Prostate gland (tissue), 2 donors: ENCODE measurements around the gene ROBO1. TPM values are rescaled to one million over a fixed set of nuclear protein-coding genes. Genes with fewer than 3 reads are reported as not detected.
"Not testable (repeated sequence)": the region's sequence is repeated elsewhere in the genome, so short reads cannot be mapped to it uniquely, and the experiment has no call there.

Experiments
- DNase-seq: peaks from one replicate; pipeline ENCODE4 v3.0.0-alpha.2; 2019; ENCODE audit warnings: low spot score
- H3K27ac ChIP-seq, 2 donors: fragments of 200-600 bp; sonication (generic); 2 replicates each; pipeline ENCODE4 v1.5.1; 2017 to 2019
- H3K27me3 ChIP-seq: fragments of 200-600 bp; sonication (generic); replicated peaks from 2 replicates; pipeline ENCODE4 v1.5.1; 2019; ENCODE audit not compliant: insufficient read depth
- H3K36me3 ChIP-seq, 2 donors: fragments of 200-600 bp; sonication (generic); 1 replicate in 1 of 2; 2 replicates in 1 of 2; pipeline versions ENCODE4 v1.5.1 to v1.8.1; 2017 to 2019
- H3K4me1 ChIP-seq: fragments of 200-600 bp; sonication (generic); replicated peaks from 2 replicates; pipeline ENCODE4 v1.5.1; 2019
- H3K4me3 ChIP-seq, 2 donors: fragments of 200-600 bp; sonication (generic); 2 replicates each; pipeline ENCODE4 v1.5.1; 2017 to 2019
- H3K9me3 ChIP-seq: fragments of 200-600 bp; sonication (generic); 2 replicates; pipeline ENCODE4 v1.5.1; 2017
- POLR2A ChIP-seq: fragments of 450-650 bp; IDR thresholded peaks from one replicate; pipeline ENCODE4 v1.6.1; 2016; ENCODE audit warnings: antibody characterized with exemption, mild to moderate bottlenecking
- POLR2AphosphoS5 ChIP-seq: sonication (generic); formaldehyde crosslinking; IDR thresholded peaks from one replicate; pipeline ENCODE4 v1.6.1; 2017; ENCODE audit warnings: antibody characterized with exemption
- WGBS: methylation state at CpG from one replicate; pipeline ENCODE4 v1.1.5; 2018; 5-methylcytosine and 5-hydroxymethylcytosine counted together
- intact Hi-C: fragments of 100-400 bp; cut with DNase I; formaldehyde crosslinking; loops from one replicate; pipeline ENCODE4 v1.14.2; 2022
- total RNA-seq, 2 donors: library from RNA; depleted of rRNA; stranded (reverse); fragments of >200 nt; gene quantifications; one replicate each; pipeline ENCODE4 v1.1.0, GENCODE V29; 2016
- TF ChIP-seq, protein P1 (sequence below), 4 experiments: fragments of 200-600 bp in 2 of 4; fragments of 450-650 bp in 2 of 4; sonication (generic) in 2 of 4; IDR thresholded peaks; 1 replicate in 3 of 4; 2 replicates in 1 of 4; pipeline ENCODE4 v1.5.1; 2016 to 2019; ENCODE audit warnings: antibody characterized with exemption in 4 of 4, mild to moderate bottlenecking in 2 of 4, moderate library complexity in 2 of 4

Gene ROBO1
- total RNA-seq, 2 donors from 2014 or later, result 37.6 to 50.8 TPM

DNA sequence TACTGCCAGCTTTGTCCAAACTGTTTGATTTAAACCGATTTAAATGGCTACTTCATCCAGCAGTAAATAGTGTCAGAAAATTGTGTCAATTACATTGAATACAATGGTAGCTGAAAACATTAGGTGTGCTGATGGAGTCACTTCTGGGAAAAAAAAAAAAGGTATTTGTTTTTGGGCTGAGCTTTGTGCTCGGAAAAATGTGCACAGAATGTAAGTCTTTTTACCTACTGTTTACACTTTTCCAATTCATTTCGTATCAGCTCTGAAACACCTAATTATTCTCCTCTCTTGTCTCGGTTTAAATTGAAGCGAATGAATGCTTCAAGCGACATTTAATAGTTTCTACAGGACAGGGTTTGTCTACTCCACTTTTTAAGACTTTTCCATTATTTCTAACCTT, 1078.4 kb downstream of the ROBO1 start:
- intact Hi-C loops, result no loop called here
- 67% methylated on average over 6 of the region's 6 CpGs for WGBS
- H3K27me3 ChIP-seq, result no peaks in the 10 kb centered on the region
- TF ChIP-seq, protein P1, sequence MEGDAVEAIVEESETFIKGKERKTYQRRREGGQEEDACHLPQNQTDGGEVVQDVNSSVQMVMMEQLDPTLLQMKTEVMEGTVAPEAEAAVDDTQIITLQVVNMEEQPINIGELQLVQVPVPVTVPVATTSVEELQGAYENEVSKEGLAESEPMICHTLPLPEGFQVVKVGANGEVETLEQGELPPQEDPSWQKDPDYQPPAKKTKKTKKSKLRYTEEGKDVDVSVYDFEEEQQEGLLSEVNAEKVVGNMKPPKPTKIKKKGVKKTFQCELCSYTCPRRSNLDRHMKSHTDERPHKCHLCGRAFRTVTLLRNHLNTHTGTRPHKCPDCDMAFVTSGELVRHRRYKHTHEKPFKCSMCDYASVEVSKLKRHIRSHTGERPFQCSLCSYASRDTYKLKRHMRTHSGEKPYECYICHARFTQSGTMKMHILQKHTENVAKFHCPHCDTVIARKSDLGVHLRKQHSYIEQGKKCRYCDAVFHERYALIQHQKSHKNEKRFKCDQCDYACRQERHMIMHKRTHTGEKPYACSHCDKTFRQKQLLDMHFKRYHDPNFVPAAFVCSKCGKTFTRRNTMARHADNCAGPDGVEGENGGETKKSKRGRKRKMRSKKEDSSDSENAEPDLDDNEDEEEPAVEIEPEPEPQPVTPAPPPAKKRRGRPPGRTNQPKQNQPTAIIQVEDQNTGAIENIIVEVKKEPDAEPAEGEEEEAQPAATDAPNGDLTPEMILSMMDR (IDR thresholded peaks at IDR 0.05), result no peak
- no peak for TF ChIP-seq POLR2AphosphoS5
- no peak for TF ChIP-seq POLR2A
- H3K4me1 ChIP-seq, result no peaks in the 10 kb centered on the region
- H3K36me3 ChIP-seq, result no peaks in the 10 kb centered on the region
- H3K27ac ChIP-seq, result no peak overlapping the region
- no peak overlapping the region for H3K4me3 ChIP-seq
- no peaks in the 10 kb centered on the region for H3K9me3 ChIP-seq
- no peak for DNase-seq

DNA sequence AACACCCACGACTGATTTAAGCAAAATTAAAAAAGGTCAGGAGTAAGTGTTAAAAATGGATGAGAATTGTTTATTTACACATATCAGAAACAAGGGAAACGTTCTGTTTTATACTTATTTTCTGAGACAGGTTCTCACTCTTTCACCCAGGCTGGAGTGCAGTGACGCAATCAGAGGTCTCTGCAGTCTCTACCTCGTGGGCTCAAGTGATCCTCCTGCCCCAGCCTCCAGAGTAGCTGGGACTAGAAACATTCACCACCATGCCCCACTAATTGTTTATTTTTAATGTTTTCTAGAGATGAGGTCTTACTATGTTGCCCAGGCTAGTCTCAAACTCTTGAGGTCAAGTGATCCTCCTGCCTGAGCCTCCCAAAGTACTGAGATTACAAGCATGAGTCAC, 1080.3 kb downstream of the ROBO1 start:
- no peaks in the 10 kb centered on the region for H3K9me3 ChIP-seq
- no peaks in the 10 kb centered on the region for H3K27me3 ChIP-seq
- H3K27ac ChIP-seq, result no peak overlapping the region
- H3K4me3 ChIP-seq, result no peak overlapping the region
- no peaks in the 10 kb centered on the region for H3K4me1 ChIP-seq
- intact Hi-C loops, result no loop called here
- H3K36me3 ChIP-seq, result no peaks in the 10 kb centered on the region
- TF ChIP-seq, protein P1 (IDR thresholded peaks at IDR 0.05), result no peak
- TF ChIP-seq POLR2AphosphoS5, result no peak
- TF ChIP-seq POLR2A, result no peak
- no peak for DNase-seq
- 92% methylated on average over 4 of the region's 4 CpGs for WGBS

DNA sequence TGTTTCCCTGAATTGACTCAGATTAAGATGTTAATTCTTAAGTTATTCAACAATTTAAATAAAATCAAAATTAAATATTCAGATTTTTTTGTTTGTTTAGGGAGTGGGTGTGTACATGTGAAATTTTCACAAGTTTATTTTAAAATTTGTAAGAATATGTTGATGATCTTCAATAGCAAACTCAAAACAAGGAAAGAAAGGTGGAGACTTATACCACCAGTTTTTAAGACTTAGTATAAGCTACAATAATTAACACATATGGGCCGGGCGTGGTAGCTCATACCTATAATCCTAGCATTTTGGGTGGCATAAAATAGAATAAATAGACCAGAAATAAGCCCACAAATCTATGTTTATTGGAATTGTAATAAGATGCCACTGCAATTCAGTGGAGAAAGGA, 1084.5 kb downstream of the ROBO1 start:
- intact Hi-C loops, result no loop called here
- Histone ChIP-seq H3K27ac (no peak overlapping the region), H3K4me3 (no peak overlapping the region), H3K4me1 (no peaks in the 10 kb centered on the region), H3K36me3 (no peaks in the 10 kb centered on the region), H3K9me3 (no peaks in the 10 kb centered on the region), H3K27me3 (no peaks in the 10 kb centered on the region)
- no peak for DNase-seq
- WGBS, result 97% methylated on average over 2 of the region's 2 CpGs
- TF ChIP-seq POLR2A, result no peak
- TF ChIP-seq POLR2AphosphoS5, result no peak
- TF ChIP-seq, protein P1 (IDR thresholded peaks at IDR 0.05), result no peak

GRCh38 chr3:78675119-78675805, 1092.5 kb downstream of the ROBO1 start:
- H3K27ac ChIP-seq, H3K4me3 ChIP-seq, intact Hi-C loops, H3K27me3 ChIP-seq, DNase-seq, H3K4me1 ChIP-seq, H3K9me3 ChIP-seq, H3K36me3 ChIP-seq: not testable (repeated sequence)
- 89% methylated on average over 24 of the region's 25 CpGs for WGBS

DNA sequence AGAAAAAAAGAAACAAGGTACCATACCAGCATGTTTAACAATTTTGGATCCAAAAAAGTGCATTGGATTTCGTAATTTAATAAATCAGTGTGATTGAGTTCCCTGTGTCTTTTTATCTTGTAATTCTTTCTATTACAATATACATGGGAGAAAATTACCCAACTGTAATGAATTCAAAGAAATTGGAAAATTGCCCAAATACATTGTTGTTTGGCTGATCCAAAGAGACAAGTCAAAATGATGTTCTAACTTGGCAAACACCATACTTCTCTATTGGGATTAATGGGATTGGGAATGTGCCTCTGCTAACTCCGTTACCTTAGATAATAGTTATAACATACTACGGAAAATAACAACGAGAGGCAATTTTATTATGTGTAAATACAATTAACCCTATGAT, 1097.1 kb downstream of the ROBO1 start:
- no peaks in the 10 kb centered on the region for H3K4me1 ChIP-seq
- H3K27me3 ChIP-seq, result no peaks in the 10 kb centered on the region
- H3K9me3 ChIP-seq, result no peaks in the 10 kb centered on the region
- intact Hi-C loops, result no loop called here
- TF ChIP-seq, protein P1 (IDR thresholded peaks at IDR 0.05), result no peak
- TF ChIP-seq POLR2A (no peak), POLR2AphosphoS5 (no peak)
- no peak overlapping the region for H3K27ac ChIP-seq
- 73% methylated on average over 4 of the region's 4 CpGs for WGBS
- no peak for DNase-seq
- H3K4me3 ChIP-seq, result no peak overlapping the region
- no peaks in the 10 kb centered on the region for H3K36me3 ChIP-seq
